ENCODE measurements around the gene FZD10.

Gene FZD10

GRCh38 chr12:130132831-130133511 is 29.3 kb upstream of the FZD10 start:
- Histone ChIP-seq H3K4me1 (ENCODE audit: control insufficient read depth, insufficient read depth, low read length, poor library complexity, severe bottlenecking) (no peaks in the 10 kb centered on the region), H3K9me3 (ENCODE audit: control insufficient read depth, low read length) (no peaks in the 10 kb centered on the region), H3K4me3 (ENCODE audit: extremely low read depth, insufficient read depth, low read length, poor library complexity, severe bottlenecking) (no peak overlapping the region), H3K36me3 (ENCODE audit: control insufficient read depth, insufficient read depth, low read length) (no peaks in the 10 kb centered on the region), H3K27ac (ENCODE audit: low read depth, low read length, severe bottlenecking) (no peak overlapping the region)
- 69% methylated on average over 12 to 14 of the region's 14 CpGs for WGBS, 2 experiments (ENCODE audit: insufficient coverage in 2 of 2)

DNA sequence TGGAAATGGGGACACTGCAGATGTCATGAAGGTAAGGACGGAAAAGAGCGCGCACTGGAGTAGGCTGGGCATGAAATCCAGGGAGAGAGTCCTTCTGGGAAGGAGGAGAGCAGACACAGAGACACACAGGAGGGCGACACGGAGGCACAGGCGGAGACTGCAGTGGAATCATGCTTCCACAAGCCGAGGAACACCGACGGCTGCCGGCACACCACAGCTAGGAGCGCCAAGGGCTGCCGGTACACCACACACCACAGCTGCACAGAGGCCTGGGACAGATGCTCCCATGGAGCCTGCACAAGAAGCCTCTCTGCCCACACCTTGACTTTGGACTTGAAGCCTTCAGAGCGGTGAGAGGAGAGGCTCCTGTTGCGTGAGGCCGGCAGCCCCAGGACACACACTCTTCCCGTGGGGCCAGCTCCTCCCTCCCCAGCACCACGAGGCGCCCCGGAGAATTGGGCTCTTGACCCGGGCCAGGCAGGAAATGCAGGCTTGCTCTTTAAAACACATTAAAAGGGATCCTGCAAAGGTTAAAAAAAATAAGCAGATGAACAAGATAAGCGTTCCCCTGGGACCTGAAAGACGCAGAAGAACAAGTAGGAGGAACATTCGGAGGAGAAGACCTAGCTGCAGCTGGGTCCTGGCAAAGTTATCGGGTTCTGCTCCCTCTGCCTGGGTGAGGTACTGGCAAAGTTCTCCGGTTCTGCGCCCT is 28.3 kb upstream of the FZD10 start:
- Histone ChIP-seq H3K4me1 (ENCODE audit: control insufficient read depth, insufficient read depth, low read length, poor library complexity, severe bottlenecking) (no peaks in the 10 kb centered on the region), H3K9me3 (ENCODE audit: control insufficient read depth, low read length) (no peaks in the 10 kb centered on the region), H3K36me3 (ENCODE audit: control insufficient read depth, insufficient read depth, low read length) (no peaks in the 10 kb centered on the region), H3K4me3 (ENCODE audit: extremely low read depth, insufficient read depth, low read length, poor library complexity, severe bottlenecking) (no peak overlapping the region), H3K27ac (ENCODE audit: low read depth, low read length, severe bottlenecking) (no peak overlapping the region)
- WGBS, 2 experiments (ENCODE audit: insufficient coverage in 2 of 2): 82 to 96% methylated on average over 22 to 24 of the region's 26 CpGs

DNA sequence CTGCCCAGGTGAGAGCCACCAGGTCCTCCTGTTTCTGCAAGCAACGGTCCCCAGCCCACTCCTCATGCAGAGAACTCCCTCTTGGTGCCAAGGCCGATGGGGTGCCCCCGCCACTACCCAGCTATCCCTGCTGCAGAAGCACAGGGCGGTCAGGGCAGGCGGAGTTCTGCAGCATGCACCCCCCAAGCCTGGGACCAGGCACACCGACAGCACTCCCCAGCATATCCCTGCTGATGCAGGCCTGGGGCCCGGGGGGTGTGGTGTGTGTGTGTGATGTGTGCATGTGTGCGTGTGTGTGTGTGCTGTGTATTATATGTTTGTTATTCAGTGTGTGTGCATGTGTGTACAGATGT is 27.7 kb upstream of the FZD10 start:
- no peaks in the 10 kb centered on the region for H3K36me3 ChIP-seq (ENCODE audit: control insufficient read depth, insufficient read depth, low read length)
- no peaks in the 10 kb centered on the region for H3K4me1 ChIP-seq (ENCODE audit: control insufficient read depth, insufficient read depth, low read length, poor library complexity, severe bottlenecking)
- no peak overlapping the region for H3K27ac ChIP-seq (ENCODE audit: low read depth, low read length, severe bottlenecking)
- H3K4me3 ChIP-seq (ENCODE audit: extremely low read depth, insufficient read depth, low read length, poor library complexity, severe bottlenecking): no peak overlapping the region
- H3K9me3 ChIP-seq (ENCODE audit: control insufficient read depth, low read length): no peaks in the 10 kb centered on the region
- 83 to 88% methylated on average over 6 to 8 of the region's 8 CpGs for WGBS, 2 experiments (ENCODE audit: insufficient coverage in 2 of 2)

DNA sequence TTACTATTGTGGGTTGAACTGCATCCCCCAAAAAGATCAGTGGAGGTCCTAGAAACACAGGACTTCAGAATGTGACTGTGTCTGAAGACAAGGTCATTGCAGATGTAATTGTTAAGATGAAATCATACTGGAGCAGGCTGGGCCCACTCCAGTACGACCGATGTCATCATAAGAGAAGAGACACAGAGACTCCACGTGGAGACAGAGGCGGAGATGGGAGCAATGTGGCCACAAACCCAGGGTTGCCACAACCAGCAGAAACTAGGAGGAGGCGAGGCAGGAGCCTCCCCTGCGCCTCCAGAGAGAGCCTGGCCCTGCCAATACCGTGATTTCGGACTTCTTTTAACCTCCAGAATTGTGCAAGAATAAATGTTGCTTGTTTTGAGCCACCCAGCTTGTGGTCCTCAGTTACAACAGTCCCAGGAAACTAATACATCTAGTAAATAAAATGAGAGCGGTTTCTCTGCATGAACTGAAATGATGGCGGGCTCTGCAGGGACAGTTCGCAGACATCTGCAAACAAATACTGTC is 25.7 kb upstream of the FZD10 start:
- 80 to 86% methylated on average over 9 to 11 of the region's 11 CpGs for WGBS, 2 experiments (ENCODE audit: insufficient coverage in 2 of 2)
- H3K36me3 ChIP-seq (ENCODE audit: control insufficient read depth, insufficient read depth, low read length): no peaks in the 10 kb centered on the region
- no peak overlapping the region for H3K4me3 ChIP-seq (ENCODE audit: extremely low read depth, insufficient read depth, low read length, poor library complexity, severe bottlenecking)
- H3K9me3 ChIP-seq (ENCODE audit: control insufficient read depth, low read length): no peaks in the 10 kb centered on the region
- H3K27ac ChIP-seq (ENCODE audit: low read depth, low read length, severe bottlenecking): no peak overlapping the region
- no peaks in the 10 kb centered on the region for H3K4me1 ChIP-seq (ENCODE audit: control insufficient read depth, insufficient read depth, low read length, poor library complexity, severe bottlenecking)

DNA sequence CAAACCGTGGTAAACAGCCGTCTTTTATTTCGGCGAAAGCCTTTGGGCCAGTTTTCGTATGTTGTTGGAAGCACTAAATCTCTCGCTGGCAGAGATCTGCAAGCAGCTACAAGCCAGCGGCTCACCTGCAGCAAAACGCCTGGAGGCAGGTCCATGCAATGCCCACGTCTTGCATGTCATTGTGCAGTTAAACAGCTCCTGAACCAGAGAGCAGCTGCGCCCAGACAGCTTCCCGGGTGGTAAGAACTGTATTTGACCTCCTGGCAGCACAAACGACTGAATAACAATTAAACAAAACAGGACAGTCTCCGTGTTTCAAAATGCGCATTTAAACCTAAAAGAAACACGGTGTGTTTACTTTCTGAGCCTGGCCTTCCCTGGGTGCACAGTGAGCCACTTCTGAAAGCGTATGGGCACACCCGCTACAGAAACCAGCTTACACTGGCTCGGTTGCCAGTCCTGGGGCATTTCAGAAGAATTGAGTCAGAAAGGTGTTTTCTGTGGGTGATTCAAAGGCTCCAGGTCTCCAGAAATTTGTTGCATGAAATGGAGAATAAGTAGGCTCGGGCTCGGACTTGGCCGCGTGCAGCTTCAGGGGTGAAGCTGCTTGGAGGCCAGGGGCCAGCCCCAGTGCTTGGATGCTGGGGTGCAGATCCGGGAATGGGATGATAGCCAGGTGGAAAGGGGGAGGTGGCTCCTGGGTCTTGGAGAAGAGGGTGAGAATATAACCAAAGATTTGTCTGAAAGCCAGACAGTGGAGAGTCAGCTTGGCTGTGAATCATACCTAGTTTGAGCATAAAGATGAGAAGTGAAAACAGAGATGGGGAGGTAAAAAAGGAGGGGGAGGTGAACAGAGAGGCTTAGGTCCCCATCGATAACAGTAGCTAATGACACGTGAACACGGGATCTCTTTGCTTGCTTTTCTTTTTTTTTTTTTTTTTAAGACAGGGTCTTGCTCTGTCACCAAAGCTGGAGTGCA is 24.9 kb upstream of the FZD10 start:
- Histone ChIP-seq H3K9me3 (ENCODE audit: control insufficient read depth, low read length) (no peaks in the 10 kb centered on the region), H3K36me3 (ENCODE audit: control insufficient read depth, insufficient read depth, low read length) (no peaks in the 10 kb centered on the region), H3K4me1 (ENCODE audit: control insufficient read depth, insufficient read depth, low read length, poor library complexity, severe bottlenecking) (no peaks in the 10 kb centered on the region), H3K4me3 (ENCODE audit: extremely low read depth, insufficient read depth, low read length, poor library complexity, severe bottlenecking) (no peak overlapping the region), H3K27ac (ENCODE audit: low read depth, low read length, severe bottlenecking) (no peak overlapping the region)
- WGBS, 2 experiments (ENCODE audit: insufficient coverage in 2 of 2): 42 to 47% methylated on average over 22 to 25 of the region's 26 CpGs

DNA sequence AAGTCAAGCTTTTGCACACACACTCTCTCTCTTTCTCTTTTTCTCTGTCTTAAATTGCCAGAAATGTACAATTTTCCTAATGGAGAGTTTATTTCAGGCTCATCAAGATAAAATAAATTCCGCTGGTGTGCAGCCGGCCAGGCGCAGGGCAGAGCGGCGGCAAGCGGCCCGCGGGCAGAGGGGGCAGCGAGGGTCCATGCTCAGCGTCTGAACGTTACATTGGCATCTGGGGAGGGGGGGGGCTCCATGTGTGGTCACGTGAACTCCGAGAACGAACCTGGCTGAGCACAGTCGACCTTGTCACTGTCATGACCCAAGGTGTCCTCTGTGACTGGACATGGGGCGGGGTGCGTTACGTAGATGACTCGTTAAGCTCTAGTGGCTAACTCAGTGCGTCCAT is 23.8 kb upstream of the FZD10 start:
- WGBS, 2 experiments (ENCODE audit: insufficient coverage in 2 of 2): 89 to 94% methylated on average over 12 to 20 of the region's 20 CpGs
- Histone ChIP-seq H3K36me3 (ENCODE audit: control insufficient read depth, insufficient read depth, low read length) (no peaks in the 10 kb centered on the region), H3K4me1 (ENCODE audit: control insufficient read depth, insufficient read depth, low read length, poor library complexity, severe bottlenecking) (no peaks in the 10 kb centered on the region), H3K4me3 (ENCODE audit: extremely low read depth, insufficient read depth, low read length, poor library complexity, severe bottlenecking) (no peak overlapping the region), H3K27ac (ENCODE audit: low read depth, low read length, severe bottlenecking) (no peak overlapping the region), H3K9me3 (ENCODE audit: control insufficient read depth, low read length) (no peaks in the 10 kb centered on the region)

- H3K27ac ChIP-seq (ENCODE audit: low read depth, low read length, severe bottlenecking): no peak overlapping the region
- no peaks in the 10 kb centered on the region for H3K4me1 ChIP-seq (ENCODE audit: control insufficient read depth, insufficient read depth, low read length, poor library complexity, severe bottlenecking)
- H3K4me3 ChIP-seq (ENCODE audit: extremely low read depth, insufficient read depth, low read length, poor library complexity, severe bottlenecking): no peak overlapping the region
- 82 to 83% methylated on average over 18 to 24 of the region's 25 CpGs for WGBS, 2 experiments (ENCODE audit: insufficient coverage in 2 of 2)
- no peaks in the 10 kb centered on the region for H3K9me3 ChIP-seq (ENCODE audit: control insufficient read depth, low read length)
- no peaks in the 10 kb centered on the region for H3K36me3 ChIP-seq (ENCODE audit: control insufficient read depth, insufficient read depth, low read length)
Measured at GRCh38 chr12:130139567-130140421, 22.5 kb upstream of the FZD10 start.

GRCh38 chr12:130141105-130141504 is 21.2 kb upstream of the FZD10 start:
- no peaks in the 10 kb centered on the region for H3K4me1 ChIP-seq (ENCODE audit: control insufficient read depth, insufficient read depth, low read length, poor library complexity, severe bottlenecking)
- H3K4me3 ChIP-seq (ENCODE audit: extremely low read depth, insufficient read depth, low read length, poor library complexity, severe bottlenecking): no peak overlapping the region
- WGBS, 2 experiments (ENCODE audit: insufficient coverage in 2 of 2): 91 to 94% methylated on average over 5 to 8 of the region's 11 CpGs
- H3K36me3 ChIP-seq (ENCODE audit: control insufficient read depth, insufficient read depth, low read length): no peaks in the 10 kb centered on the region
- no peak overlapping the region for H3K27ac ChIP-seq (ENCODE audit: low read depth, low read length, severe bottlenecking)
- no peaks in the 10 kb centered on the region for H3K9me3 ChIP-seq (ENCODE audit: control insufficient read depth, low read length)

DNA sequence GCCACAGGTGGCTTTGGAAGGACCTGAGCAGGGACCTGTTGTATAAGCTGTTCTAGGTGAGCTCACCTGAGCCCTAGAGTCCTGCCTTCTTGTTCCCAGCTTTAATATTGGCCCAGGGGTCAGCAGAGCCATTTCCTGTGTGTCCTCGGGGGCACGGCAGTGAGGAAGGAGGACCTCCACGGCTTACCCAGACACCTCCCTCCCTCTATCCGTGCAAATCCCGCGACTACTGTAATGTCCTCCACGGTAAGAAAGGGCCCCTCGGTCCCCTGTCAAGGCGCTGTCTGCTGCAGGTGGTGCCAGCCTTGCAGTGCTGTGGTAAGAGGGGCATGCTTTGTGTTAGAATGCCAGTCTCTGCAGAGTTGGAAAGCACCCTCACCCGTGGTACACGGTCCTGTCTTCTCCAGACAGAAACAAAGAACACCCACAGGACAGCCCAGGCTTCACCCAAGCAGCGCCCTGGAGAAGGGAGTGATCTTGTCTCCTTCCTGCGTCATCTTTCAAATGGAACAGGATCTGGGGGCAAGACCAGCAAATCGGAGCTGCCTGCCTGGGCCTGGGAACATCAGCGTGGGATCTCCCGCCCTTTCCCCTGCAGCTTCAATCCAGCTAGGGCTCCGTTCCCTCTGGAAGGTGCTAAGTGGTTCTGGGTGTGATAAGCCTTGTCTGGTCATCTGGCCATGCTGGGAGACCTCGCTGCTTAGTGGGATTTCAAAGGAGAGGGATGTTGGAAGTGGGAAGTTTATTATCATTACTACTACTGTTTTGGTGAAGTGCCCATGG is 20.2 kb upstream of the FZD10 start:
- Histone ChIP-seq H3K9me3 (ENCODE audit: control insufficient read depth, low read length) (no peaks in the 10 kb centered on the region), H3K27ac (ENCODE audit: low read depth, low read length, severe bottlenecking) (no peak overlapping the region), H3K4me3 (ENCODE audit: extremely low read depth, insufficient read depth, low read length, poor library complexity, severe bottlenecking) (no peak overlapping the region), H3K4me1 (ENCODE audit: control insufficient read depth, insufficient read depth, low read length, poor library complexity, severe bottlenecking) (no peaks in the 10 kb centered on the region), H3K36me3 (ENCODE audit: control insufficient read depth, insufficient read depth, low read length) (no peaks in the 10 kb centered on the region)
- 91 to 92% methylated on average over 4 to 14 of the region's 18 CpGs for WGBS, 2 experiments (ENCODE audit: insufficient coverage in 2 of 2)

Data from mesodermal cell (in vitro differentiated cells).